Activated T-cell treated with anti-CD3 and anti-CD28 coated beads for 48 hours (primary cell): Measurements from ENCODE around the gene C10orf95.
"Not testable (repeated sequence)": the region's sequence is repeated elsewhere in the genome, so short reads cannot be mapped to it uniquely, and the experiment has no call there.

ENCODE experiments used
- DNase-seq: peaks from one replicate; pipeline ENCODE4 v3.0.0-alpha.2; 2020; ENCODE audit warnings: low read depth

C10orf95 gene

DNA sequence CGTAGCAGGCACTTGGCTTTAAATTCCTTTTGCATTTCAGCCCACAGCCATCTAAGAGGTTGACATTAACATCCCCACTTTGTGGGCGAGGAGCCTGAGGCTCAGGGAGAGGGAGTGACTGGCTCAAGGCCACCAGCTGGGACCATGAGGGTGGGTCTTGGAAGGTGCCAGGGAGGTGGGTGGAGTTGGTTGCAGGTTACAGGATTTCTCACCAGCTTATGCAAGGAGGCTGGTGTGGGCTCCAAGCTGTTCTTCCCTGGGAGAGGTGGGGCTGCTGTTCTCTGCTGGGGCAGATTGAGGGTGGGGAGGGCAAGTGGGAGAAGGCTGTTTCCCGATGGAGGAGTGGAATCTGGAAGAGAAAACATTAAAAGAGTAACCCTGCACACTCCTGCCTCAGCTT is 14.1 kb upstream of the C10orf95 start:
- no peak for DNase-seq

- DNase-seq, result no peak
Measured at GRCh38 chr10:102463983-102464382, 12.6 kb upstream of the C10orf95 start.

GRCh38 chr10:102462512-102463054 is 11.2 kb upstream of the C10orf95 start:
- DNase-seq, result no peak

GRCh38 chr10:102461187-102462054 is 10.1 kb upstream of the C10orf95 start:
- peak; percentile 93 for DNase-seq

GRCh38 chr10:102460836-102461186 is 9.5 kb upstream of the C10orf95 start:
- DNase-seq, result no peak

- DNase-seq, result no peak
Measured at GRCh38 chr10:102458656-102459055, 7.3 kb upstream of the C10orf95 start.

DNA sequence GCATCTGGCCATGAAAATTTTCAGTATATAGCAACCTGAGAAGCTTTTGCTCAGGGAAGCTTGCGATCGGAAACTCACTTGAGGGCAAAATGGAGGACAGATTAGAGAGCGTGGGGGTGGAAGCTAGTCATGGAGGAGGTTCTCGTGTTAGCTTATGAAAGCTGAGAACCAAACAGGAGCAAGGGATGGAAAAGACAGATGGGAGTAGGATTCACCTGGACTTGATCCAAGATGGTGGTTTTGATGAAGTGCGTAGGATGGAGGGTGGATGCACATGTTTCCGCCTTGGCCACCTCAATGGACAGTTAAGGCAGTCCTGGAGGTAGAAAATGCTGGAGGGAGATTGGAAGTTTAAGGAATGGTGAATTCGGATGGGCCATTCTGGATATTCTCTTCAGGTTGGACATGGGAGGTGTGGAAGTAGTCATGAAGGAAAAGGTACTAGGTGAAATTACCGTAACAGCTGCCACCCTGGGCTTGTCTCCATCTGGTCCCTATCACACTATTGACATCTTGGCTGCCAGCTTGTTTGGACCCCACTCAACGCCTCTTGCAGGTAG is 6.3 kb upstream of the C10orf95 start:
- no peak for DNase-seq

GRCh38 chr10:102455893-102456471 is 4.6 kb upstream of the C10orf95 start:
- no peak for DNase-seq

GRCh38 chr10:102454662-102455487 is 3.5 kb upstream of the C10orf95 start:
- not testable (repeated sequence) for DNase-seq

DNA sequence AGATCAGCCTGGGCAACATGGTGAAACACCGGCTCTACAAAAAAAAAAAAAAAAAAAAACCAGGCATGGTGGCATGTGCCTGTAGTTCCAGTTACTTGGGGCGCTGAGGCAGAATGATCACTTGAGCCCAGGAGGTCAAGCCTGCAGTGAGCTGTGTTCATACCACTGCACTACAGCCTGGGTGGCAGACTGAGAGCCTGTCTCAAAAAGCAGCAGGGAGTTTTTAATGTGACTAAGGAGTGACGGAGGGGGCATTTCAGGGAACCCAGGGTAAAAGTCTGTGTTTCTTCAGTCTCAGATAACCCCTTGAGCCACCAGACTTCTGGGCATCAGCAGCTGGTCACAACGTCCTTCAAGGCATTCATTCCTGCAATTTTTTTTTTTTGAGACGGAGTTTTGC is 2.2 kb upstream of the C10orf95 start:
- no peak for DNase-seq

DNA sequence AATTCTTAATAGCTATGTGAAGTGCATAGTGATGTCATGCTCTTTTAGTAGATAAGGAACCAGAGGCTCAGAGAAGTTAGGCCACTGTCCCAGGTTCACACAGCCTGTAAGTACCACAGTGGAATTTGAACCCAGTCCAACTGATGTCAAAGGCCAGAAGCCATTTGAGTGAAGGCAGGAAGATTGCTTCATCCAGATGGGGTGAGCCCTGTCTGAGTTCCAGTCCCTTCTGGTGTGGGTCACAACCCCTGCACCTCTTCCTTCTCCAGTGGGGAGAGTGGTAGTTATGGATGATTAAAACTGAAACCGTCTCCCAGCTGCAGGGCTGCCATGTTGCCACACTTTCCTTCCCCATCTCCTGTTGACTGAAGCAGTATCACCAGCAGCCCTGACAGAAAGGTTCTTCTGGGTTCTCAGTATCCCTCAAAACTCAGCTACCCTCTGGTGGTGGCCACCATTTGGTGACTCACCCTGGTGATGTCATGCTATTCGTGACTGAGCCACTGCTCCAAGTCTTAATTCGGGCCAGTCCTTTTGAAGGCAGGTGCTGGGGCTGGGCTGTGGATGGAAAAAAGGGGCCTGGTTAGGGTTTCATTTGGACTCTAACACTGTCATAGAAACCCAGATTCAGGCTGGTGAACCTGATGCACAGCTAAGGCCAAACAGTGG is 1.5 kb upstream of the C10orf95 start:
- peak; percentile 74 for DNase-seq

DNA sequence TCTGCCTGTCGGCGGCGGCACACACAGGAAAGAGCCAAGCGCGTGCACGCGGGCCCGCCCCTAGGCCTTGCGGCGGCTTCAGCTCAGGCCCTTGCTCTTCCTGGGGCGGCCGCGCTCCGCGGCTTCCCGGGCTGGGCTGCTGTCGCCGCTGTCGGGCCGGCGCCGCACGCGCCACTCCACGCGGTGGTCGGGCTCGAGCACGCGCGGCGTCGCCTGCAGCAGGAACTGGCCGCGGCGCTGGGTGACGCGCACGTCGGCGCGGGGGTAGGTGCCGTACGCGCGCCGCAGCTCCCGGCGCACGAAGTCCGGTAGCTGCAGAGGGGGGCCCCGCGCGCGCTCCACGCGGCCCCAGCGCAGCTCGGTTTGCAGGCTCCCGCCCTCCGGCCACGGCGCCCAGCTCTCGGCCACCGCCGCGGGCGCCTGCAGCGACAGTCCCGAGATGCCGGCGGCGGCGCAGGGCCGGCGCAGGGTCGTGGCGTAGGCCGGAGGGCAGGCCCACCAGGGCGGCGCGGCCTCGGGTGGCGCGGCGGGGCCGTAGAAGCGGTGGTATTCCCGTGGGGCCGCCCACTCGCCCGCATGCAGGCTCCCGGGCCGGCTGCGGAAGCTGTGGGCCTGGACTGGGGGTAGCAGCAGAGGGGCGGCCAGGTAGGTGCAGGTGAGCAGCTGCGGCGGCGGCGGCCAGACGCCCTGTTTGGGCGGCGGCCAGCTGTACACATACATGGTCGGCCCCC is 804 bp downstream of the C10orf95 start:
- DNase-seq, result peak; percentile 89

DNA sequence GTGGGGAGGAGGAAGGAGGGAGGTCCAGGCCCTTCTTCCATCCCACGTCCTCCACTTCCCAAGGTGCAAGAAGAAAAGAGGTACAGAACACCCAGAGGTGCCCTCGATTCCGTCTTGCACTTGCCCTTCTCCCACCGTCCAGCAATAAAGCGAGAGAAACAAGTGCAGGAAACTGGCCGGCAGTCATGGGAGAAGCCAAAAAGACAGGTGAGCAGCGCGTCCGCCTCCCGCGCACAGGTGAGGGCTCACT is 1.3 kb downstream of the C10orf95 start:
- DNase-seq, result no peak

GRCh38 chr10:102449321-102450123 is 1.8 kb downstream of the C10orf95 start:
- peak; percentile 80 for DNase-seq

- DNase-seq, result no peak
Measured at GRCh38 chr10:102444851-102445250, 6.5 kb downstream of the C10orf95 start.

- DNase-seq, result no peak
Measured at GRCh38 chr10:102438374-102438773, 13.0 kb downstream of the C10orf95 start.

DNA sequence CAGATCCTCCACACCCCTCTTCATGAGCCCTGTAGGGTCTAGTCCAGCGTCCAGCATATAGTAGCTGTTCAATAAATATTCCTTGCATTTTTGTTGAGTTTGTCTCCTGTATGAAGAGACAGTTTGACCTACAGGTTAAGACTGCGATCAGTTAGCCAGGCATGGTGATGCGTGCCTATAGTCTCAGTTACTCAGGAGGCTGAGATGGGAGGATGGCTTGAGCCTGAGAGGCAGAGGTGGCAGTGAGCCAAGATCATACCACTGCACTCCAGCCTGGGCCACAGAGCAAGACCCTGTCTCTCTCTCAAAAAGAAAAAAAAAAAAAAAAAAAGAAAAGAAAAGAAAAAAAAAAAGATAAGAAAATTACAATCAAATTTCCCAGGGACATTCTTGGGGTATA is 13.8 kb downstream of the C10orf95 start:
- DNase-seq, result no peak

- DNase-seq, result no peak
Measured at GRCh38 chr10:102436312-102436711, 15.0 kb downstream of the C10orf95 start.

- DNase-seq, result no peak
Measured at GRCh38 chr10:102435529-102436233, 15.7 kb downstream of the C10orf95 start.

- DNase-seq, result no peak
Measured at GRCh38 chr10:102435133-102435497, 16.2 kb downstream of the C10orf95 start.
